ENCODE results near the gene SEMA4C.

SEMA4C gene

DNA sequence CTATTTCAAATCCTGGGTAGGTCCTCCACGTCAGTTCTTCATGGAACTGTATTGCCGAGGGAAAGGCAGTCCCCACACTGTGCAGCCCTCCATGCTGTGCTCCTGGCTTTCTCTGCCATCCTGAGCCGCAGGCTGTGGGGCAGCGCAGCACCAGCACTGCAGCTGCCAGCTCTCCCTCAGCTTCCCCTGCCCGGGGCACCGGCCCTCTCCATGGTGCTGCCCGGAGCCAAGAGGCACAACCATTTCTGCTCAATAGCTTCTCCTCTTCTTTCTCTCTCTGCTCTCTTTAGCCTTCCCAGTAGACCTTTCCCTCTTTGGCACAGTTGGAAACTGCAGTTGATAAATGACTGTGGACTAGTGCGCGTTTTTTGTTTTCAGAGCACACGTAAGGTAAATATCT is 38.2 kb downstream of the SEMA4C start:
- no peaks in the 10 kb centered on the region for H3K27me3 ChIP-seq
- H3K36me3 ChIP-seq, result peaks cover 3% of the 10 kb centered on the region; the same call in 1 of the 2 replicates
- no peaks in the 10 kb centered on the region for H3K9me3 ChIP-seq
- H3K4me3 ChIP-seq (ENCODE audit: low read depth, low read length), result no peak overlapping the region
- no peak for DNase-seq
- TF ChIP-seq, protein P1, sequence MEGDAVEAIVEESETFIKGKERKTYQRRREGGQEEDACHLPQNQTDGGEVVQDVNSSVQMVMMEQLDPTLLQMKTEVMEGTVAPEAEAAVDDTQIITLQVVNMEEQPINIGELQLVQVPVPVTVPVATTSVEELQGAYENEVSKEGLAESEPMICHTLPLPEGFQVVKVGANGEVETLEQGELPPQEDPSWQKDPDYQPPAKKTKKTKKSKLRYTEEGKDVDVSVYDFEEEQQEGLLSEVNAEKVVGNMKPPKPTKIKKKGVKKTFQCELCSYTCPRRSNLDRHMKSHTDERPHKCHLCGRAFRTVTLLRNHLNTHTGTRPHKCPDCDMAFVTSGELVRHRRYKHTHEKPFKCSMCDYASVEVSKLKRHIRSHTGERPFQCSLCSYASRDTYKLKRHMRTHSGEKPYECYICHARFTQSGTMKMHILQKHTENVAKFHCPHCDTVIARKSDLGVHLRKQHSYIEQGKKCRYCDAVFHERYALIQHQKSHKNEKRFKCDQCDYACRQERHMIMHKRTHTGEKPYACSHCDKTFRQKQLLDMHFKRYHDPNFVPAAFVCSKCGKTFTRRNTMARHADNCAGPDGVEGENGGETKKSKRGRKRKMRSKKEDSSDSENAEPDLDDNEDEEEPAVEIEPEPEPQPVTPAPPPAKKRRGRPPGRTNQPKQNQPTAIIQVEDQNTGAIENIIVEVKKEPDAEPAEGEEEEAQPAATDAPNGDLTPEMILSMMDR (IDR thresholded peaks at IDR 0.05; ENCODE audit: low read depth, low read length), result no peak
- no peaks in the 10 kb centered on the region for H3K4me1 ChIP-seq

DNA sequence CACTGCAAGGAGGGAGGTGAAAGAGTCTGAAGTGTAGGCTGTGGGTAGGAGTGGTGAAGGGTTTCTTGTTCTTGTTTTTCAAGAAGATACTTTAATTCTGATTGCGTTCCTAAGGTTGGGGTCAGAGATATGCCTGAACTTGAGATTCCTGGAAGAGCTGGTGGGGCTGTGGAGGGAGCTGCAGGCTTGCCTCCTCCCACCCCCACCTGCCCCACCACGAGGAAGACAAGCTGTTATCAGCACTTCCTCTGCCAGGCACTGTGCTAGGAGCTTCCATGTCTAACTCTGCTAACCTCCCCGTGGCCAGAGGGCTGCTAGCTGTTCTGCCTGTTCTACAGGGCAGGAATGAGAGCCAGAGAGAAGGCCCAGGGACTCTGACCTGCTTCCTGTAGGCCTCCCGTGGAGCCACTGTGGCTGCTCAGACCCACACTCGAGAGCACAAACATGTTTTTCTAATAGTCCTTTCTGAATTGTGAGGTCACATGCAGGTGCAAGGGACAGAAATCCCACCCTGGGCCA is 39.8 kb downstream of the SEMA4C start:
- Histone ChIP-seq H3K4me3 (ENCODE audit: low read depth, low read length) (no peak overlapping the region), H3K27me3 (no peaks in the 10 kb centered on the region), H3K36me3 (peaks cover 3% of the 10 kb centered on the region; the same call in 1 of the 2 replicates), H3K9me3 (no peaks in the 10 kb centered on the region), H3K4me1 (no peaks in the 10 kb centered on the region)
- DNase-seq, result no peak
- TF ChIP-seq, protein P1 (IDR thresholded peaks at IDR 0.05; ENCODE audit: low read depth, low read length), result no peak

DNA sequence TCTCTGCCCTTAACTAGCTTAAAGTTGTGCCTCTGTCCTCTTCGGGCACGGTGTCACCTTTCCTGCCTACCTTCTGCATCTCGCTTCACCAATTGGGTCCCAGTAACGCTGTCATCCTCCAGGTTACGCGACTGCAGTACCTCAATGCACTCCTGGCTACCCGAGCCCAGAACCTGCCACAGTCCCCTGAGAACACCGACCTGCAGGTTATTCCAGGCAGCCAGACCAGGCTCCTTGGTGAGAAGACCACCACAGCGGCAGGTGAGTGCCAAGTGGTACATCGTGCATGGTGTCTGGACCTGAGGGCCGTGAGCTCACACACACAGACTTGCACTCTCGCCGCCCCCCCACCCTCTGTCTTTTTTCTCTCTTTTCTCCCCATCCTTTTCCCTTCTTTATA is 41.0 kb downstream of the SEMA4C start:
- DNase-seq, result no peak
- H3K4me3 ChIP-seq (ENCODE audit: low read depth, low read length), result no peak overlapping the region
- no peaks in the 10 kb centered on the region for H3K27me3 ChIP-seq
- H3K36me3 ChIP-seq, result peaks cover 3% of the 10 kb centered on the region; the same call in 1 of the 2 replicates
- H3K4me1 ChIP-seq, result no peaks in the 10 kb centered on the region
- no peaks in the 10 kb centered on the region for H3K9me3 ChIP-seq
- TF ChIP-seq, protein P1 (IDR thresholded peaks at IDR 0.05; ENCODE audit: low read depth, low read length), result no peak

DNA sequence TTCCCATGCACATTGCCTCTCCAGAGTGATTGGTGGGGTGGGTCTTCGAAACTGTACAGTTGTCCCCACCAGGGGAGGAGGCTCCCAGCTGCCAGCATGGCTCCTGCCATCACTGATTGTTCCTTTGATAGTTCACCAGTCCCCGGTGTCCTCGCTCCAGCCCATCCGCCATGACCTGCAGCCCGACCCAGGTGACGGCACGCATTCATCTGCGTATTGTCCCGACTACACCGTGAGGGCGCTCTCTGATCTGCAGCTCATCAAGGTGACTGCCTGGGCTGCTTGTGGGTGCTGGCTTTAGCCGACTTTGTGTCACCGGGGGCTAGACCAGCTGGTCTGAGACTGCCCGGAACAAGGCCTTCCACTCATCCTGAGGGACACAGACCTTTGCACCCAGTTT is 41.4 kb downstream of the SEMA4C start:
- H3K9me3 ChIP-seq, result no peaks in the 10 kb centered on the region
- H3K4me3 ChIP-seq (ENCODE audit: low read depth, low read length), result no peak overlapping the region
- peaks cover 3% of the 10 kb centered on the region; the same call in 1 of the 2 replicates for H3K36me3 ChIP-seq
- TF ChIP-seq, protein P1 (IDR thresholded peaks at IDR 0.05; ENCODE audit: low read depth, low read length), result no peak
- H3K27me3 ChIP-seq, result no peaks in the 10 kb centered on the region
- H3K4me1 ChIP-seq, result no peaks in the 10 kb centered on the region
- DNase-seq, result no peak

DNA sequence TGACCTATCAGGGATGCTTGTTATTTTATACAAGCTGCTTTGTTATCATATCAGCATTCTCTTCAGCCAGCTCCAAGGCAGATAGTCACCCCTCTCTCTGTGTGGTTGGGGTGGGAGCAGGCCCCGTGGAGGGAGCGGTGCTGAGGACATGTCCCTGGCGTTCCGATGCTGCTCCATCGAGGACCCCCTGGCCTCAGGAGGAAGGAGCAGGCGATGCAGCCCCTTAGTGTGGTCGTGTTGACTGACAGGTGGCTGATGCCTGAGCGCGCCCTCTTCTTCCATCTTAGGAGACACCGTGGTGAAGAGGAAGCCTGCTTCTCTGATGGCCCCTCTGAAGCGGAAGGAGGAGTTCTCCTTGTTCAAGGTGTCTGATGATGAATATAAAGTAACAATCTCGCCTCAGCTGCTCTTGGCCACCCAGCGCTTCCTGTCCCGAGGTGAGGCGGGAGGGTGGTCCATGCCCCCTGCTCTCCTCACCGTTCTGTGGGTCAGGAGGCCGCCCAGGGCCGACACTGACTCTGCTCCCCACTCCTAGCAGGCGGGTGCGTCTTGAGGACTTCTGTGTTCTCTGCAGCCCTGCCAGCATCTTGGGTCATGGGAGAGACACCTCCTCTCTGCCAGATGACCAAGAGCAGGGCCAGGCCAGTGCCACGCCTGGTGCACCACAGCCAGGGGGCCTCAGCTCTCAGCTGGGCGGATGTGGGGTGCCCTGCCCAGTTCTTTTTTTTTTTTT is 43.2 kb downstream of the SEMA4C start:
- Histone ChIP-seq H3K27me3 (no peaks in the 10 kb centered on the region), H3K4me3 (ENCODE audit: low read depth, low read length) (no peak overlapping the region), H3K9me3 (no peaks in the 10 kb centered on the region), H3K36me3 (peaks cover 3% of the 10 kb centered on the region; the same call in 1 of the 2 replicates), H3K4me1 (no peaks in the 10 kb centered on the region)
- TF ChIP-seq, protein P1 (IDR thresholded peaks at IDR 0.05; ENCODE audit: low read depth, low read length), result no peak
- no peak for DNase-seq

DNA sequence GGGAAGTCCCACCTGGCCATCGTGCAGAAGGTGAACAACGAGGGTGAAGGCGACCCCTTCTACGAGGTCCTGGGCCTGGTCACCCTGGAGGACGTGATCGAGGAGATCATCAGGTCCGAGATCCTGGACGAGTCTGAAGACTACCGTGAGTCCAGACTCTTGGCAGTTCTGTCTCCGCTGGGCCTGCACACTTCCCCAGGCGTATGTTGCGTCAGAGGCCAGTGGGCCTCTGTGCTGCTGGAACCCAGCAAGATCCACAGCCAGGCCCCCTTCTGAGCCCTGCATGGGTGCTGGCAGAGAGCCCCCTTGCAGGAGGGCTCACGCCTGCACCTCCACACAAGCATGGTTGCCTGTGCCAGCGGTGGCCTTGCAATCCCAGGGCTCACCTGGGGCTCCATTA is 44.8 kb downstream of the SEMA4C start:
- Histone ChIP-seq H3K36me3 (peaks cover 3% of the 10 kb centered on the region; the same call in 1 of the 2 replicates), H3K27me3 (no peaks in the 10 kb centered on the region), H3K9me3 (no peaks in the 10 kb centered on the region), H3K4me3 (ENCODE audit: low read depth, low read length) (no peak overlapping the region), H3K4me1 (no peaks in the 10 kb centered on the region)
- DNase-seq, result no peak
- TF ChIP-seq, protein P1 (IDR thresholded peaks at IDR 0.05; ENCODE audit: low read depth, low read length), result no peak

All from BE2C (cell line).